GM21737 (cell line): ENCODE data around the gene WDR18.

Experiments
- ATAC-seq: cut with Tn5 transposase; IDR thresholded peaks from one replicate; pipeline ENCODE4 v1.9.1; 2021; ENCODE audit warnings: mild to moderate bottlenecking, moderate library complexity; ENCODE audit not compliant: unreplicated experiment

The WDR18 gene

GRCh38 chr19:964761-965694 is 19.1 kb upstream of the WDR18 start:
- no peak for ATAC-seq

GRCh38 chr19:966485-967088 is 17.6 kb upstream of the WDR18 start:
- no peak for ATAC-seq

- ATAC-seq = no peak
These were observed 13.4 kb upstream of the WDR18 start for GRCh38 chr19:970695-971094.

GRCh38 chr19:971795-972194 is 12.3 kb upstream of the WDR18 start:
- no peak for ATAC-seq

GRCh38 chr19:972281-972680 is 11.9 kb upstream of the WDR18 start:
- no peak for ATAC-seq

- no peak for ATAC-seq
These were observed 10.2 kb upstream of the WDR18 start for GRCh38 chr19:973726-974563.

GRCh38 chr19:974564-975257 is 9.4 kb upstream of the WDR18 start:
- ATAC-seq = no peak

GRCh38 chr19:976476-976875 is 7.7 kb upstream of the WDR18 start:
- ATAC-seq = no peak

- no peak for ATAC-seq
These were observed 7.1 kb upstream of the WDR18 start for GRCh38 chr19:977058-977464.

GRCh38 chr19:979318-979741 is 4.8 kb upstream of the WDR18 start:
- ATAC-seq = no peak

- no peak for ATAC-seq
These were observed 3.8 kb upstream of the WDR18 start for GRCh38 chr19:980133-980998.

- peak; percentile 53 for ATAC-seq
These were observed 1.5 kb upstream of the WDR18 start for GRCh38 chr19:982567-983170.

GRCh38 chr19:986083-986482 is 1.9 kb downstream of the WDR18 start:
- no peak for ATAC-seq

- ATAC-seq = no peak
These were observed 3.9 kb downstream of the WDR18 start for GRCh38 chr19:988081-988480.

- no peak for ATAC-seq
These were observed 4.4 kb downstream of the WDR18 start for GRCh38 chr19:988510-988909.

- ATAC-seq = no peak
These were observed 5.4 kb downstream of the WDR18 start for GRCh38 chr19:989381-990081.

- ATAC-seq = no peak
These were observed 6.0 kb downstream of the WDR18 start for GRCh38 chr19:990119-990571.

GRCh38 chr19:990746-991145 is 6.6 kb downstream of the WDR18 start:
- no peak for ATAC-seq
